AG09319 (cell line): Measurements from ENCODE around the gene SERPINB10.

Experiments
- DNase-seq: peaks from one replicate; pipeline ENCODE4 v3.0.0-alpha.2; 2010; ENCODE audit warnings: low read depth; ENCODE audit errors: extremely low read depth
- CTCF ChIP-seq: IDR thresholded peaks from 2 replicates; pipeline ENCODE4 v1.5.1; 2011; ENCODE audit warnings: low read depth, mild to moderate bottlenecking, inconsistent platforms, low read length, moderate library complexity

Gene SERPINB10

GRCh38 chr18:63971320-63972001 lies 63.7 kb downstream of the SERPINB10 start:
- TF ChIP-seq CTCF: no peak
- DNase-seq: no peak

- DNase-seq: no peak
- TF ChIP-seq CTCF: no peak
These were observed 64.2 kb downstream of the SERPINB10 start for GRCh38 chr18:63972002-63972376.

- no peak for DNase-seq
- TF ChIP-seq CTCF: peak; percentile 29
These were observed 67.2 kb downstream of the SERPINB10 start for GRCh38 chr18:63974991-63975390.

- DNase-seq: no peak
- no peak for TF ChIP-seq CTCF
These were observed 67.9 kb downstream of the SERPINB10 start for GRCh38 chr18:63975628-63976027.

- no peak for DNase-seq
- TF ChIP-seq CTCF: no peak
These were observed 69.3 kb downstream of the SERPINB10 start for GRCh38 chr18:63977040-63977439.

GRCh38 chr18:63979409-63979920 lies 71.7 kb downstream of the SERPINB10 start:
- DNase-seq: peak; percentile 22
- peak; percentile 93 for TF ChIP-seq CTCF

- no peak for TF ChIP-seq CTCF
- DNase-seq: no peak
These were observed 72.3 kb downstream of the SERPINB10 start for GRCh38 chr18:63980027-63980426.
